Neural cell (in vitro differentiated cells): ENCODE measurements around the gene PRMT3. TPM values are rescaled to one million over a fixed set of nuclear protein-coding genes. Genes with fewer than 3 reads are reported as not detected.

Experiments
- H2AFZ ChIP-seq: fragments of 200-600, 300-800 bp; sonication (generic), shearing (Covaris generic); 2 replicates; pipeline ENCODE4 v1.6.0; 2014; ENCODE audit warnings: low read depth, mild to moderate bottlenecking, antibody characterized with exemption, low read length, moderate library complexity
- H3F3A ChIP-seq: fragments of 200-600 bp; shearing (Covaris generic); 2 replicates; pipeline ENCODE4 v1.6.1; 2016; ENCODE audit warnings: mild to moderate bottlenecking, moderate library complexity, mixed read lengths, antibody characterized with exemption, low read length; ENCODE audit not compliant: insufficient read depth, poor library complexity, severe bottlenecking
- H3K27ac ChIP-seq: fragments of 200-600, 300-800 bp; sonication (generic), shearing (Covaris generic); 2 replicates; pipeline ENCODE4 v1.5.1; 2014; ENCODE audit warnings: mild to moderate bottlenecking, low read length, moderate library complexity
- H3K27me3 ChIP-seq: fragments of 300-800, 200-600 bp; sonication (generic), shearing (Covaris generic); 2 replicates; pipeline ENCODE4 v1.6.0; 2014; ENCODE audit warnings: mild to moderate bottlenecking, low read depth, low read length, moderate library complexity; ENCODE audit not compliant: insufficient read depth
- H3K36me3 ChIP-seq: fragments of 300-800, 200-600 bp; sonication (generic), shearing (Covaris generic); 2 replicates; pipeline ENCODE4 v1.5.1; 2014; ENCODE audit warnings: mild to moderate bottlenecking, antibody characterized with exemption, low read length, moderate library complexity; ENCODE audit not compliant: insufficient read depth
- H3K4me2 ChIP-seq: fragments of 300-800, 200-600 bp; sonication (generic), shearing (Covaris generic); 2 replicates; pipeline ENCODE4 v1.6.0; 2014; ENCODE audit warnings: mild to moderate bottlenecking, low read length
- H3K4me3 ChIP-seq: fragments of 300-800, 200-600 bp; sonication (generic), shearing (Covaris generic); 2 replicates; pipeline ENCODE4 v1.5.1; 2014; ENCODE audit warnings: mild to moderate bottlenecking, low read length, moderate library complexity
- H3K79me2 ChIP-seq: fragments of 200-600 bp; shearing (Covaris generic); replicated peaks from 2 replicates; pipeline ENCODE4 v1.6.0; 2014; ENCODE audit warnings: mild to moderate bottlenecking, low read length, moderate library complexity; ENCODE audit not compliant: insufficient read depth
- H3K9ac ChIP-seq: fragments of 300-800, 200-600 bp; sonication (generic), shearing (Covaris generic); 2 replicates; pipeline ENCODE4 v1.6.1; 2016; ENCODE audit warnings: mild to moderate bottlenecking, low read length, mixed read lengths
- H3K9me2 ChIP-seq: fragments of 200-600 bp; shearing (Covaris generic); 2 replicates; pipeline ENCODE4 v1.6.1; 2016; ENCODE audit warnings: mild to moderate bottlenecking, low read length, mixed read lengths; ENCODE audit not compliant: insufficient read depth
- H3K9me3 ChIP-seq: fragments of 200-600, 300-800 bp; sonication (generic), shearing (Covaris generic); 2 replicates; pipeline ENCODE4 v1.6.1; 2016; ENCODE audit warnings: mild to moderate bottlenecking, mixed run types, low read length, moderate library complexity, mixed read lengths
- H4K20me1 ChIP-seq: fragments of 200-600 bp; shearing (Covaris generic); 2 replicates; pipeline ENCODE4 v1.6.1; 2016; ENCODE audit warnings: mild to moderate bottlenecking, mixed run types; ENCODE audit not compliant: insufficient read depth
- CTCF ChIP-seq: fragments of 450-650 bp; IDR thresholded peaks from 2 replicates; pipeline ENCODE4 v1.5.1; 2014; ENCODE audit warnings: antibody characterized with exemption, mild to moderate bottlenecking, moderate library complexity; ENCODE audit not compliant: poor library complexity, severe bottlenecking
- EP300 ChIP-seq: fragments of 450-650 bp; conservative IDR thresholded peaks from 2 replicates; pipeline ENCODE4 v1.6.1; 2014; ENCODE audit warnings: antibody characterized with exemption, mild to moderate bottlenecking, moderate library complexity; ENCODE audit not compliant: poor library complexity, severe bottlenecking
- EZH2 ChIP-seq: fragments of 200-600, 300-800 bp; shearing (Covaris generic), sonication (generic); IDR thresholded peaks from 2 replicates; pipeline ENCODE4 v1.6.1; 2014; ENCODE audit warnings: antibody characterized with exemption, low read length, borderline replicate concordance, mild to moderate bottlenecking; ENCODE audit not compliant: insufficient read depth, poor library complexity, severe bottlenecking
- MXI1 ChIP-seq: fragments of 450-650 bp; conservative IDR thresholded peaks from 2 replicates; pipeline ENCODE4 v1.6.1; 2014; ENCODE audit warnings: antibody characterized with exemption, mild to moderate bottlenecking; ENCODE audit not compliant: poor library complexity, severe bottlenecking
- POLR2AphosphoS5 ChIP-seq: IDR thresholded peaks from 2 replicates; pipeline ENCODE4 v1.6.1; 2012
- RAD21 ChIP-seq: fragments of 450-650 bp; conservative IDR thresholded peaks from 2 replicates; pipeline ENCODE4 v1.6.1; 2014; ENCODE audit warnings: antibody characterized with exemption, mild to moderate bottlenecking, moderate library complexity
- REST ChIP-seq: IDR thresholded peaks from 2 replicates; pipeline ENCODE4 v1.6.1; 2012; ENCODE audit warnings: borderline replicate concordance
- SMC3 ChIP-seq: fragments of 450-650 bp; conservative IDR thresholded peaks from 2 replicates; pipeline ENCODE4 v1.6.1; 2014; ENCODE audit warnings: antibody characterized with exemption, mild to moderate bottlenecking, moderate library complexity; ENCODE audit not compliant: poor library complexity
- TAF1 ChIP-seq: IDR thresholded peaks from 2 replicates; pipeline ENCODE4 v1.6.1; 2012; ENCODE audit warnings: low read depth
- polyA plus RNA-seq: library from polyadenylated mRNA; depleted of rRNA; stranded (reverse); fragments of >200 nt; gene quantifications from 2 replicates; pipeline ENCODE4 v1.2.3, GENCODE V29; 2014

The PRMT3 gene
- polyA plus RNA-seq, 1 donor from 2014 or later, result 16.5 TPM

DNA sequence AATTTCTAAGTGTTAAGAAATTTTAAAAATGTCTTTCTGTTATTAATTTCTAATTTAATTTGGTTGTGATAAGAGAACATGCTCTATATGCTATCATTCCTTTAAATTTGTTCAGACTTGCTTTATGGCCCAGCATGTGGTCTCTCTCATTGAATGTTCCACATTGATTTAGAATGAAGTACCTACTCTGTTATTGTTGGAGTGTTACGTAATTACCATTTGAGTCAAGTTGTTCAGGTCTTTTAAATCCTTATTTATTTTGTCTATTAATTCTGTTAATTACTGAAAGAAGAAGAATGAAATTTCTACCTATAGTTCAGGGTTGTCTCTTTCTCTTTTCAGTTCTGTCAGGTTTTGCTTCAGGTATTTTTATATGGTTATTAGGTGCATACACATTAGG lies 57.0 kb downstream of the PRMT3 start:
- TF ChIP-seq RAD21, result no peak
- no peak for TF ChIP-seq CTCF
- no peak for TF ChIP-seq SMC3
- TF ChIP-seq POLR2AphosphoS5, result no peak
- no peak for TF ChIP-seq TAF1
- no peak for TF ChIP-seq EP300
- TF ChIP-seq REST, result no peak
- TF ChIP-seq EZH2, result no peak
- TF ChIP-seq MXI1, result no peak
- H4K20me1 ChIP-seq, result no peaks in the 10 kb centered on the region
- no peaks in the 10 kb centered on the region for H3K9me3 ChIP-seq
- no peak overlapping the region for H3K9ac ChIP-seq
- H3K27ac ChIP-seq, result no peak overlapping the region
- no peaks in the 10 kb centered on the region for H3K9me2 ChIP-seq
- no peak overlapping the region for H3K4me3 ChIP-seq
- H3K79me2 ChIP-seq, result no peaks in the 10 kb centered on the region
- no peaks in the 10 kb centered on the region for H3K27me3 ChIP-seq
- H3K4me2 ChIP-seq, result no peak overlapping the region
- no peaks in the 10 kb centered on the region for H3K36me3 ChIP-seq
- no peaks in the 10 kb centered on the region for H3F3A ChIP-seq
- H2AFZ ChIP-seq, result no peak overlapping the region

- Histone ChIP-seq H3K4me2 (no peak overlapping the region), H3K27ac (no peak overlapping the region), H3K4me3 (no peak overlapping the region), H4K20me1 (no peaks in the 10 kb centered on the region), H2AFZ (no peak overlapping the region), H3K9me2 (no peaks in the 10 kb centered on the region), H3K9me3 (no peaks in the 10 kb centered on the region), H3K79me2 (no peaks in the 10 kb centered on the region), H3K27me3 (no peaks in the 10 kb centered on the region), H3K9ac (no peak overlapping the region), H3K36me3 (no peaks in the 10 kb centered on the region), H3F3A (no peaks in the 10 kb centered on the region)
- TF ChIP-seq EZH2 (no peak), EP300 (no peak), TAF1 (no peak), REST (no peak), SMC3 (no peak), MXI1 (no peak)
Measured at GRCh38 chr11:20448834-20449233, 61.3 kb downstream of the PRMT3 start.
